ENCODE data around the gene TMEM222.
"Not testable (repeated sequence)": the region's sequence is repeated elsewhere in the genome, so short reads cannot be mapped to it uniquely, and the experiment has no call there.

TMEM222 gene, protein sequence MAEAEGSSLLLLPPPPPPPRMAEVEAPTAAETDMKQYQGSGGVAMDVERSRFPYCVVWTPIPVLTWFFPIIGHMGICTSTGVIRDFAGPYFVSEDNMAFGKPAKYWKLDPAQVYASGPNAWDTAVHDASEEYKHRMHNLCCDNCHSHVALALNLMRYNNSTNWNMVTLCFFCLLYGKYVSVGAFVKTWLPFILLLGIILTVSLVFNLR

DNA sequence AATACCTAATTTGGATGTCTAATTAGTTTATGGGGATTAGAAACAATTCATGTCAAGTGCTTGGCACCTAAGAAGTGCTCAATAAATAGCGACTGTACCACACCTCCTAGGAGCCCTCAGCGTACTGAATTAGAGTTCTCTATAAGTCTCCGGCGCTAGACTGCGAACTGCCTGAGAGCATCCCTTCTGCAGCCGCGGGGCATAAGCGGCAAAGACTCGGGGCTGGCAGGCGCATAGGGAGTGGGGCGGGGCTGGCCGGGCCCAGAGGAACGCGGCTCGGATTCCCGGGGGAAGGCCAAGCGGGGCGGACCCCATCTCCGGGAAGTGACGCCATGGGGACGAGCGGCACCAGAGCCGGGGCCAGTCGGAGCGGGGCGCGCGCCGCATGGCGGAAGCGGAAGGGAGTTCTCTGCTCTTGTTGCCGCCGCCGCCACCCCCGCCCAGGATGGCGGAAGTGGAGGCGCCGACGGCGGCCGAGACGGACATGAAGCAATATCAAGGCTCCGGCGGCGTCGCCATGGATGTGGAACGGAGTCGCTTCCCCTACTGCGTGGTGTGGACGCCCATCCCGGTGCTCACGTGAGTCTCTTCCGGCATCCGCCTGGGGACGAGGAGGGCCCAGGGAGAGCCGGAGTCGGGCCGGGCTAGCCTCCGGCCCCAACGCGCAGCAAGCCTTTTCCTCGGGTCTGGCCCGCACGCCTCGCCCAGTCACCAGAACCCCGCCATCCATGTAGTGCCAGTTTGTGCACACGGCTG is at the start of gene TMEM222:
TSS of gene TMEM222 (plus strand) at position 351 of the 756 bp plus-strand sequence. CDS start at position 386, 35 bp downstream.
- peak; percentile 97 for DNase-seq

DNA sequence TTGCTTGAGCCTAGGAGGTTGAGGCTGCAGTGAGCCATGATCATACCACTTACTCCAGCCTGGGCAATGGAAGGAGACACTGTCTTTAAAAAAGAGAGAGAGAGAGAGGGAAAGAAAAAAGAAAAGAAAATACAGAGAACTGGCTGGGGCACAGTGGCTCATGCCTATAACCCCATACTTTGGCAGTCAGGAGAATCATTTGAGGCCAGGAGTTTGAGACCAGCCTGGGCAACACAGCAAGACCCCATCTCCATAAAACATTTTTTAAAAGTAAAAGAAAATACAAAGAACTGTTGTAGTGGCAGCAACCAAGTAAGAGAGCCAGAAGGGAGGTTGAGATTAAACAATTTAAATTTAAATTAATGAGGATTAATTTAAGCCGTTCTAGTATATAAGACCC is 47.8 kb upstream of the TMEM222 start:
- no peak for DNase-seq

DNA sequence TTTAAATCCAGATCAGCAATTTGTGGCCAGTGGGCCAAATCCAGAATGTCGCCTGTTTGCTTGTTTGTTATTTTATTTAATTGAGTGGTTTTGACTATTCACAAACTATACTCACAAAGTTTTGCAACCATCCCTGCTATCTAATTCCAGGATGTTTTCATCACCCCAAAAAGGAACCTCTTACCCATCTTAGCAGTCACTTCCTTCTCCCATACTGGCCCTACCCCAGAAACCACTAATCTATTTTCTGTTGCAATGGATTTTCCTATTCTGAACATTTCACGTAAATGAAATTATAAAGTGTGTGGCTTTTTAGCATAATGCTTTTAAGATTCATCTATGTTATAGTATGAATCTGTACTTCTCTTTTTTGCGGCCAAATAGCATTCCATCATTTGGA is 46.3 kb upstream of the TMEM222 start:
- DNase-seq = no peak

DNA sequence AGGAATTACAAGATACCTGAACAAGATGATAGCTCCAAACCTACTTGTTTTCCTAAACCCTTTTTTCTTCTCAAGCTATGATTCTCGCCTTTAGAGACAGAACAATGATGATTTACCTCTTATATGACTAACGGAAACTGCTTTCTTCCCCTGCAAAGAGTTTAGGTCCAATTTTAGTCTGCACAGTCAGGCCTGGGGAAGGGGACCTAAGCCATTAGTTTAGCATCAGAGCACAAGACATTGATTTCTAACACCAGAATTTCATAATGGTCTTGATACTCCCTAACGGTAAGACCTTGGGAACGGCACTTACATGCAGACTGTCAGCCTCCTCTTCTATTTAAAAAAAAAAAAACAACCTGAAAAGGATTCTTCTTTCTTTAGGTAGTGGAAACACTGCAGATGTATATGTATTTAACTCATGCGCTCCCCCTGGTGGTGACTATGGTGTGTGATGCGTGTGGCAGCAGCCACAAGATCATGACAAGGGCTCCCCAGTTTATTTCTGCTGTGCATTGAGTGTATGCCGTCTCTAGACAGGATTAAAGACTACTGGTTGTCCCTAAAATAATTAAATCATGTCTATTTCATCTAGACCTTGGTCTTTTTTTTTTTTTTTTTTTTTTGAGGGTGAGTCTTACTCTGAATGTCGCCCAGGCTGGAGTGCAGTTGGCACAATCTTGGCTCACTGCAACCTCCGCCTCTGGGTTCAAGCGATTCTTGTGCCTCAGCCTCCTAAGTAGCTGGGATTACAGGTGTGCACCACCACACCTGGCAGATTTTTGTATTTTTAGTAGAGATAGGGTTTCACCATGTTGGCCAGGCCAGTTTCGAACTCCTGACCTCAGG is 37.3 kb upstream of the TMEM222 start:
- peak; percentile 81 for DNase-seq

DNA sequence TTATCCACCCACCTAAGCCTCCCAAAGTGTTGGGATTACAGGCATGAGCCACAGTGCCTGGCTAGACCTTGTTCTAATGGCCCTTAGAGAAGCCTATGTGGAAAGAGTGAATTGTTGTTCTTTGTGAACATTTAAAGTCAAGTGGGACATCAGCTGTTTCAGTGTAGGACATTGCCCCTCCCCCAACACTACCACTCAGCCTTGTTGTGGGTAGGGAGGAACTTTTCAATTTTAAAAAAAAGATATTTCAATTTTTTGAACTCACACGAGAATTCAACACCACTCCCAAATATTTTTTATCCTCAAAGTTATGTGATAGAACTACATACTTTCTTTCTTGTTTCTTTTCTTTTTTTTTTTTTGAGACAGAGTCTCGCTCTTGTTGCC is 36.7 kb upstream of the TMEM222 start:
- DNase-seq = no peak

DNA sequence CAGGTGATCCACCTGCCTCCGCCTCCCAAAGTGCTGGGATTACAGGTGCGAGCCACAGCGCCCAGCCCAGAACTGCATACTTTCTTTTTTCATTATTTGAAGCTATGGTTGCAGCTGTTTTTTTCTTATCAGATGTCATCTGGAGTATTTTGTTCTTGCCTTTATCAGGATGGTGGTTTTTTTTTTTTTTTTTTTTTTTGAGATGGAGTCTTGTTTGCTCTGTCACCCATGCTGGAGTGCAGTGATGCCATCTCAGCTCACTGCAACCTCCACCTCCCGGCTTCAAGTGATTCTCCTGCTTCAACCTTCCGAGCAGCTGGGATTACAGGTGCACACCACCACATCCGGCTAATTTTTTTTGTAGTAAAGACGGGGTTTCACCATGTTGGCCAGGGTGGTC is 36.1 kb upstream of the TMEM222 start:
- DNase-seq = not testable (repeated sequence)

DNA sequence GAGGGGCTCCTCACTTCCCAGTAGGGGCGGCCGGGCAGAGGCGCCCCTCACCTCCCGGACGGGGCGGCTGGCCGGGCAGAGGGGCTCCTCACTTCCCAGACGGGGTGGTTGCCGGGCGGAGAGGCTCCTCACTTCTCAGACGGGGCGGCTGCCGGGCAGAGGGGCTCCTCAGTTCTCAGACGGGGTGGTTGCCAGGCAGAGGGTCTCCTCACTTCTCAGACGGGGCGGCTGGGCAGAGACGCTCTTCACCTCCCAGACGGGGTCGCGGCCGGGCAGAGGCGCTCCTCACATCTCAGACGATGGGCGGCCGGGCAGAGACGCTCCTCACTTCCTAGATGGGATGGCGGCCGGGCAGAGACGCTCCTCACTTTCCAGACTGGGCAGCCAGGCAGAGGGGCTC is 32.8 kb upstream of the TMEM222 start:
- not testable (repeated sequence) for DNase-seq

DNA sequence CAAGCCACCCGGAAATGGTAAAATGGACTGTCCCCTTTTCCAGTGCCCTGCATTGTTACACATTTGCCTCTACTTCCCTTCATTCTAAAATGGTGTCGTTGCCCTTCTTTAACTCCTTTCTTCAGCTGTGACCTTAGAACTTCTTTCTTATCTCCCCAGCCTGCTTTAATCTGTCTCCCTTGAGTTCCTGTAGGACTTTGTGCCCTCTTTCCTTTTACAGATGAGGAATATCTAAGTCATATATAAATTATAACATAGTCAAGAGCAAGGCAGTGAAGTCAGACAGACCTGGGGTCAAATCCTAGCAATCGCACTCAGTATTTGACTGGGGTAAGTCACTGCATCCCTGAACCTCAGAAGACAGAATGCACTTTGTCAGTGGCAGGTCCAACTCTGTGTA is 31.4 kb upstream of the TMEM222 start:
- DNase-seq = no peak

DNA sequence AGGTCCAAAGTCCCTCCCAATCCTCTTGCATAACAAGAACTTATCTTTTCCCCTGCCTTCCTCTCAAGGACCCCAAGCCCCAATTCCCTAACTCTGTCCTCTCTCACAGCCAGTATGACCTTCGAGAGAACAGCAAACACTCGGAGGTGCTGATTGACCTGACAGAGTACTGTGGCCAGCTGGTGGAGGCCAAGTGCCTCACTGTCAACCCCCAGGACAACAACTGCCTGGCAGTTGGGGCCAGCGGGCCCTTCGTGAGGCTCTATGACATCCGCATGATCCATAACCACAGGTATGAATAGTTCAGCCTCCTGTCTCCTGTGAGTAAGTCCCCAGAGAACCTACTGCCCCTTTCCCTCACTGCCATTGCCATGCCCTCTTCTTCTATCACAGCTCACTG is 29.9 kb upstream of the TMEM222 start:
- no peak for DNase-seq

DNA sequence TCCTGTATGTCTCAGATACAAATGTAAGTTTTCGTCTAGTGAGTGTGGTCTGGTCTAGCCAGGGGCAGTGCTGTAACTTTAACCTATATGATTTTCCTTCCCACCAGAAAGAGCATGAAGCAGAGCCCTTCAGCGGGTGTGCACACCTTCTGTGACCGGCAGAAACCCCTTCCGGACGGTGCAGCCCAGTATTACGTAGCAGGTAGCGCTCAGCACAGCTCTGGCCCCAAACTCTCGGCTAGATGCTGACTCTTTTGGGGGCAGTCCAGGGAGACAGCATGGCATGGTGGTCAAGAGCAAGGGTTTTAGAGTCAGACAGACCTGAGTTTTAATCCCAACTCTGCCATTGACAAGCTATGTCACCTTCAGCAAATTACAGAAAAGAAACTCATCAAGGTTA is 28.0 kb upstream of the TMEM222 start:
- no peak for DNase-seq

DNA sequence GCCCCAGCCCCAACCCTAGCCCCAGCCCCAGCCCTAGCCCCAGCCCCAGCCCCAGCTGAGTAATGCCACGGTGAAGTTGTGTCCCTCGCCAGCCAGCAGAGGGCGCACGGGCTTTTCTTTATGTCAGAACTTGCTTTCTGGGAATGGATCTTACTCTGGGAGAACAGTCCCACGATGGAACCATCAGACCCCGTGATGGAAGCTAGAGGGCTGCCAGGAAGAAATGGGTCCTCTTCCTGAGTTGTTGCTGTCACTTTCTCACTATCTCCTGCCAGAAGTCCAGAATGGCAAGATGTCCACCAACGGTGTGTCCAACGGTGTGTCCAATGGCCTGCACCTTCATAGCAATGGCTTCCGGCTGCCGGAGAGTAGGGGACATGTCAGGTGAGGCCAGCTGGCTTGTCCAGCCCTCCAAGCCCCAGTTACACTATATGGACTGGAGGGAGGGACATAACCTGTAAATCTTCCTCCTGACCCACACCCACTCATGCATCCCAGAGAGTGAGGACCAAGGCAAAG is 25.1 kb upstream of the TMEM222 start:
- DNase-seq = peak; percentile 75

DNA sequence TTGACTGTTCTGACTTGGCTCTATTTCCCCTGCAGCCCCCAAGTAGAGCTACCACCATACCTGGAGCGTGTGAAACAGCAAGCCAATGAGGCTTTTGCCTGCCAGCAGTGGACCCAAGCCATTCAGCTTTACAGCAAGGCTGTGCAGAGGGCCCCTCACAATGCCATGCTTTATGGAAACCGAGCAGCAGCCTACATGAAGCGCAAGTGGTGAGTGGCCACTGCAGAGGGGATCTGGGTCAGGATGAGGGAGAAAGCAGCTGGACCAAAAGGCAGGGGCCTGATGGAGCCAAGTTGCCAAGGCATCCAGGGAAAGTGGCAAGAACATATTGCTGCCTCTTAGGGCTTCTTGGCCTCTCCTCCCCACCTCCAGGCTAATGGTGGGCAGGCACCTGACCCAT is 24.1 kb upstream of the TMEM222 start:
- no peak for DNase-seq

DNA sequence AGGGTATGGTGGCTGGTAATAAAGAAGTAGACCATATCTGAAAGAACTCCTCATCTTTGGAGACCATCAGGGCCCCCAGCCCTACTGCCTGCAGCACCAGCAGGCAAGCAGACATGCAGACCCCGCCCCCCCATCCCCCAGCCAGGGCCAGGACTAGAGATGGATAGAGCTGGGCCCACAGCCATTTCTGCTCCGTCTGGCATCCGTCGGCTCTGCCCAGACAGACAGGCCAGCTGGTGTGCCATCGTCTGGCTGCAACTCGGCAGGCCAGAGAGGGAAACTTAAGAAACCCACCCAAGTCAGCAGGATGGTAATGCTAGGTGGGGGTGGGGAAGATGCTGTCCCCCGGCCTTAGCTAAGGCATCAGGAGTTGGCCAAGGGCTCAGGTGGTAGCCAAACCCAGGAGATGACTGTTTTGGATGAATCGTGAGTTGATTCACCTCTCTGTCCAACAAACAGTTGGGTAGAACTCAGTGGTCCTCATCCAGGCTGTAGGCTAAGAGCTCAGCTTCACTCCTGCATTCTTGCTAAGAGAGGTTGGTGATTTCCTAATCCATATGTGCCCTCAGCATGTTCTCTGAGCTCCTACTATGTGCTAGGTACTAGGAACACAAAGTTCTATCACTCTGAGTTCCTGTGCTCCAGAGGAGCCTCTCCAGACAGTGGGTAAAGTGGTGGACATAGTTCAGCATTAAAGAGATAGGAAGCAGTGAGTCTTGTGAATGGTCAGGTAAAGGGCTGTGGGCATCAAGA is 23.2 kb upstream of the TMEM222 start:
- no peak for DNase-seq

DNA sequence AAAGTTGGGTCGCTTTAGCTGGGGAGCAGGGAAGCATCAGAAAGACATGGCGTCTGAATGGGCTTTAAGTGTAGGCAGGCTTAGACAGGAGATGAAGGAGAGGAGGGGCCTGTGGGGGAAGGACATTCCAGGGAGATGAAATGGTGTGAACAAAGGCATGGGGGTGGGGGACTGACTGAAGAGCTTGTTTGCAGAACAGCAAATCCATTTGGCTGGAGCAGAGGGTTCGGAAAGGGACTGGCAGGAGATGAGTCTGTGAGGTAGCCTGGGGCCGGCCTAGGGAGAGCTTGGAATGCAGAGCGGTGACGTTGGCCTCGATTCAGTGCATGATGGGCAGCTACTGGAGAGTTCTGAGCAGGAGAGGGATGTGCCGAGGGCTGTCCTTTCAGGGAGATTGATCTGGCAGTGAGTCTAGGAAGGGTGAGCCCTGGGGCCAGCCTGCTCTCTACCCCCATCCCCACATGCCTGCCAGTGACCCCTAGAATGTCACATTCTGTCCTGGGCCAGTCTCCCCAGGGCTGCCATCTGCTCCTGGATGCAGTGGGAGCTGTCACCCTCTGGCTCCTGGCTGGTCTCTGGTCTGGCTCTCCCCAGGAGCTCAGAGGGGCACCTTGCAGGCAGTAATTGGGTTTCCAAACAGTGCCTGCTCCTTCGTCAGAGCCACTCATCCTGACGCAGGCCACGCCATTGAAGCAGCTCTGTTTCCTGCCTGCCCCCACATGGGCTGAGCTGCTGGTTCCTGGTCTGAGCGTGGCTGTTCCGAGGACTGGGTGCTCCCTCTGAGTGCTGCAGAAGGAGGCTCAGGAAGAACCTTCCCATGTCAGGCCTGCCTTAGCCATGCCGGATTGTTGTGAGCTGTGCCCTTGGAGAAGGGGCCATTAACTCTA is 22.3 kb upstream of the TMEM222 start:
- no peak for DNase-seq

DNA sequence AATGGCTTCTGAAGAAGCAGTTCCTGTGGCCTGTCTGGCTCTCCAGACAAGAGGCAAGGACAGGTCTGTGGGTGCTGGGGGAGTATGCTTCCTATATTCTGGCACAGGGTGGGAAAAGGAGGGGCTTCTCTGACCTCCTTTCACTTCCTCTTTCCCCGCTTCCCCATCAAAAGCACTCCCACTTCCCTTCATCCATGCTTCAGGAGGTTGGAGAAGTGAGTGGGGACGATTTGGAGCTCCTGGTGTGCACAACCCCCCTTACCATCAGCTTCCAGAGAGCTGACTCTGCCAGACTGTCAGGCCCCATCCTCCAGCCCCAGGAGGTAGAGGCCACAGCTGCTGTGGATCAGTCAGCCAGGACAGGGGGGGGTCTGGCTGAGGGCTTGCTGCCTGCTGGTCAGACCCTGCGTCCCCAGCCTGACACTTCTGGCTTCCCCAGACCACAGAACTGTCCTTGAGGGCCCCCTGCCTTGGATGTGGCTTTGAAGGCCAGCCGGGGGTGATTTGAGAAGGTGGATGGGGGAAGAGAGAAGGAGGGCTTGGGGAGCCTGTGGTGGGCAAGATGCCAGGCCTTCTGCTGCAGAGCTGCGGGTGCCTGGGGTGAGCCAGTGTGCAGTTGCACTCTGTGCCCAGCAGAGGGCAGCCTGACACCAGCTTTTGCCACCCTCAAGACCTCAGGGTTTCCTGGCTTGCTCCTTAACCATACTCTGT is 21.5 kb upstream of the TMEM222 start:
- DNase-seq = peak; percentile 84

DNA sequence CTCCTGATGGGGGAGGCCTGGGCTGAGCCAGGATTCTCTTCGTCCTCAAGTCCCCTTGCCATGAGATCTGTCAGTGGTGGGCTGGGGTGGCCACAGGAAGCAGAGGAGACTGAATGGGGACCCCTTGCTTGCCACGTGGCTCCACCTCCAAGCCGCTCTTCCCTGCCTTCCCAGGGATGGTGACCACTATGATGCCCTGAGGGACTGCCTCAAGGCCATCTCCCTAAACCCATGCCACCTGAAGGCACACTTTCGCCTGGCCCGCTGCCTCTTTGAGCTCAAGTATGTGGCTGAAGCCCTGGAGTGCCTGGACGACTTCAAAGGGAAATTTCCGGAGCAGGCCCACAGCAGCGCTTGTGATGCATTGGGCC is 20.9 kb upstream of the TMEM222 start:
- DNase-seq = no peak

DNA sequence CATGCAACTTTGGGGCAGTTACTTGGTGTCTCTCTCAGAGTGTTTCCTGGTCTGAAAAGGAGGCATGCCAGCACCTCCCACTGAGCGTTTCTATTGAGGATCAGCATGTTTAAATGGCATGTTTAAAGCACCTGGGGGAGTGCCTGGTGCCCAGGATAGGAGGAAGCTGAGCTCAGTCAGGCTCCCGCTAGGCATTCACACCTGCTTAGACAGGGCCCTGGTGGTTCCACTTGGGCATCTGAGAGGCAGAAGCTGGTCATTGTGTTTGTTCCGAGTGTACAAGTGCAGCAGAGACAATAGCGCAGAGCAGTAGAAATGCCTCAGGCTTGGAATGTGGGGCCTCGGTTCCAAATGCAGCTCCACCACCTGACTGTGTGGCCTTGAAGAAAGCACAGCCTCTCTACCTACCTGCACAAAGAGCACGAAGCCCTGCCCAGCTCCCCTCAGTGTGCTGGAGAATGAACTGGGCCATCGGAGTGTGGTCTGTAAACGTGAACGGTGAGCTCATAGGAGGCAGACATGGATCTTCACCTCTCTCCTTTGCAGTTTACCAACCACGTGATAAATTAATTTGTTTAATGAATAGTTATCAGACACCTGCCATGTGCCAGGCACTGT is 20.3 kb upstream of the TMEM222 start:
- no peak for DNase-seq

DNA sequence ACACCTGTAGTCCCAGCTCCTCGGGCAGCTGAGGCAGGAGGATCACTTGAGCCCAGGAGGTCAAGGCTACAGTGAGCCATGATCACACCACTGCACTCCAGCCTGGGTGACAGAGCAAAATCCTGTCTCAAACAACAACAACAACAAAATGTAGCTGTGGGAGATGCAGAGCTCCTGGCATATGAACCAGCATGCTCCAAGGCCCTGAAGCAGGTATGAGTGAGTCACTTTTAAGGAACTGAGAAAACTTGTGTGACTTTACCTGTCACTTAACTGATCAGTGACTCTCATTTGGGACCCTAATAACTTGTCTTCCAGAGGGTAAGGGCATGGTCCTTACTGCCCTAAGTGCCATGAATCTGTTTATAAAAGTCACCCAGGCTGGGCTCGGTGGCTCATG is 19.4 kb upstream of the TMEM222 start:
- DNase-seq = no peak

DNA sequence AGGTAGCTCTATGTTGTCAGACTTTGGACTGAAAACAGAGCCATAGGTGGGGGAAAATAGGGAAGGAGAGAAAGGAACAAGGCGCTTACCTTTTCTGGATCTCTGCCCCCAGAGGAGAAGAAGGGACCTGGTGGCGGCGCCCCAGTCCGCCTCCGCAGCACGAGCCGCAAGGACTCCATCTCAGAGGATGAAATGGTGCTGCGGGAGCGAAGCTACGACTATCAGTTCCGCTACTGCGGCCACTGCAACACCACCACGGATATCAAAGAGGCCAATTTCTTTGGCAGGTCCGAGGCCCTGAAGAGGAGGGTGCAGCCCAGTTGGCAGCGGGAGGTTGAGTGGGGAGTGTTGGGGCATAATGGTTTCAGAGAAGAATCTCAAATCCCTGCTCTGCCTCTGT is 18.5 kb upstream of the TMEM222 start:
- DNase-seq = no peak

DNA sequence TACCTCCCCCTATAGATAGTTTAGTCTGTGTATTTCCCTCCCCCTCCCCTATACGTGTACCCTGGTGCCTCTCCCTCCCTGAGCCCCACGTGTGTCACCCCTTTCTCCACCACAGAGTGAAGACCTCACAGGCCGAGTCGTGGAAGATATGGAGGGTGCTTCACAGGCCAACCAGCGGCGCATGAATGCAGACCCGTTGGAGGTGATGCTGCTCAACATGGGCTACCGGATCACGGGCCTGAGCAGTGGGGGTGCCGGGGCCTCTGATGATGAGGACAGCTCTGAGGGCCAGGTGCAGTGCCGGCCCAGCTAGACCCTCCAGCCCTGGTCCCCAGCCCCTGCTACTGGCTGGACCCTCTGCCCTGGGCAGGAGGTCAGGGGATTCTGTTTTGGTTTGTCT is 15.9 kb upstream of the TMEM222 start:
- no peak for DNase-seq
